GM23338 (cell line): ENCODE results near the gene SMAD3. TPM values are rescaled to one million over a fixed set of nuclear protein-coding genes. Genes with fewer than 3 reads are reported as not detected.

Experiments
- ATAC-seq: fragments of 200-7000 bp; cut with Tn5 transposase; 3 replicates; pipeline ENCODE4 v1.9.1; 2020
- DNase-seq: peaks from one replicate; pipeline ENCODE4 v3.0.0-alpha.2; 2015; ENCODE audit warnings: low spot score
- H2AFZ ChIP-seq: fragments of 200-600 bp; sonication (generic); 2 replicates; pipeline ENCODE4 v1.8.0; 2016; ENCODE audit warnings: antibody characterized with exemption, mild to moderate bottlenecking, moderate library complexity
- H3F3A ChIP-seq: fragments of 200-600 bp; sonication (generic); replicated peaks from 2 replicates; pipeline ENCODE4 v1.8.0; 2017; ENCODE audit warnings: antibody characterized with exemption, mixed run types, low read depth
- H3K27ac ChIP-seq: fragments of 200-600 bp; sonication (generic); 2 replicates; pipeline ENCODE4 v1.6.1; 2016; ENCODE audit warnings: low read depth
- H3K27me3 ChIP-seq: fragments of 200-600 bp; sonication (generic); 2 replicates; pipeline ENCODE4 v1.8.0; 2016; ENCODE audit warnings: mild to moderate bottlenecking, mixed run types, moderate library complexity; ENCODE audit not compliant: insufficient read depth
- H3K36me3 ChIP-seq: fragments of 200-600 bp; sonication (generic); 2 replicates; pipeline ENCODE4 v1.8.0; 2016; ENCODE audit warnings: mild to moderate bottlenecking; ENCODE audit not compliant: insufficient read depth
- H3K4me1 ChIP-seq: fragments of 200-600 bp; sonication (generic); 2 replicates; pipeline ENCODE4 v1.8.0; 2016; ENCODE audit warnings: mild to moderate bottlenecking, moderate library complexity; ENCODE audit not compliant: insufficient read depth
- H3K4me2 ChIP-seq: fragments of 200-600 bp; sonication (generic); 2 replicates; pipeline ENCODE4 v1.7.1; 2017; ENCODE audit warnings: mixed run types
- H3K4me3 ChIP-seq: fragments of 200-600 bp; sonication (generic); 2 replicates; pipeline ENCODE4 v1.6.1; 2016; ENCODE audit warnings: mixed run types
- H3K79me2 ChIP-seq: fragments of 200-600 bp; sonication (generic); replicated peaks from 2 replicates; pipeline ENCODE4 v1.8.0; 2017; ENCODE audit warnings: mild to moderate bottlenecking; ENCODE audit not compliant: insufficient read depth
- H3K9me2 ChIP-seq: fragments of 200-600 bp; sonication (generic); 2 replicates; pipeline ENCODE4 v1.8.0; 2017; ENCODE audit not compliant: insufficient read depth
- H4K20me1 ChIP-seq: fragments of 200-600 bp; sonication (generic); replicated peaks from 2 replicates; pipeline ENCODE4 v1.8.0; 2017; ENCODE audit warnings: mild to moderate bottlenecking; ENCODE audit not compliant: insufficient read depth
- H3K27ac Mint-ChIP-seq: 2 replicates; pipeline ENCODE4 v1.8.0; 2020; ENCODE audit warnings: inconsistent platforms, mild to moderate bottlenecking, moderate library complexity, mixed read lengths
- H3K27me3 Mint-ChIP-seq: 3 replicates; pipeline ENCODE4 v1.8.0; 2022; ENCODE audit warnings: low read depth, mild to moderate bottlenecking, moderate library complexity, mixed read lengths, inconsistent platforms; ENCODE audit not compliant: insufficient read depth, poor library complexity
- H3K36me3 Mint-ChIP-seq: 3 replicates; pipeline ENCODE4 v1.8.0; 2021; ENCODE audit warnings: low read depth, mild to moderate bottlenecking, inconsistent platforms, moderate library complexity, mixed read lengths
- H3K4me1 Mint-ChIP-seq: 3 replicates; pipeline ENCODE4 v1.8.0; 2020; ENCODE audit warnings: mild to moderate bottlenecking, inconsistent platforms, mixed read lengths
- H3K4me3 Mint-ChIP-seq: 3 replicates; pipeline ENCODE4 v1.8.0; 2021; ENCODE audit warnings: moderate library complexity, mild to moderate bottlenecking, inconsistent platforms, mixed read lengths
- H3K9me3 Mint-ChIP-seq: 3 replicates; pipeline ENCODE4 v1.8.0; 2020; ENCODE audit warnings: moderate library complexity, mild to moderate bottlenecking, inconsistent platforms, mixed read lengths
- CTCF ChIP-seq, 2 experiments: fragments of 200-600 bp in 1 of 2; sonication (generic) in 1 of 2; conservative IDR thresholded peaks; 2 replicates each; pipeline versions ENCODE4 v1.5.1 to v1.6.1; 2016 to 2017; ENCODE audit warnings: antibody characterized with exemption in 2 of 2, low read depth in 2 of 2, mild to moderate bottlenecking in 2 of 2, moderate library complexity in 1 of 2
- ETS1 ChIP-seq: IDR thresholded peaks from 2 replicates; pipeline ENCODE4 v1.6.1; 2016; ENCODE audit warnings: antibody characterized with exemption
- EZH2phosphoT487 ChIP-seq: fragments of 200-600 bp; sonication (generic); IDR thresholded peaks from one replicate; pipeline ENCODE4 v1.8.1; 2018; ENCODE audit warnings: antibody characterized with exemption; ENCODE audit not compliant: unreplicated experiment
- JUNB ChIP-seq: IDR thresholded peaks from one replicate; pipeline ENCODE4 v1.6.1; 2016; ENCODE audit warnings: antibody characterized with exemption; ENCODE audit not compliant: unreplicated experiment
- POLR2AphosphoS5 ChIP-seq: IDR thresholded peaks from 2 replicates; pipeline ENCODE4 v1.6.1; 2016; ENCODE audit warnings: antibody characterized with exemption, low read depth
- STAT1 ChIP-seq: IDR thresholded peaks from one replicate; pipeline ENCODE4 v1.6.1; 2016; ENCODE audit warnings: antibody characterized with exemption; ENCODE audit not compliant: unreplicated experiment
- ZNF114 ChIP-seq: fragments of 250-450 bp; sonication (Bioruptor Pico); IDR thresholded peaks from 2 replicates; pipeline ENCODE4 v1.5.0; 2020; ENCODE audit warnings: mild to moderate bottlenecking, moderate library complexity
- ZNF331 ChIP-seq: fragments of 250-450 bp; sonication (Bioruptor Pico); IDR thresholded peaks from 2 replicates; pipeline ENCODE4 v1.5.0; 2020; ENCODE audit warnings: low read depth, mild to moderate bottlenecking, moderate library complexity
- polyA plus RNA-seq: library from polyadenylated mRNA; unstranded; fragments of >200 nt; fragmentation: Nextera tagmentation; extraction: Ambion mirVana; gene quantifications from 2 replicates; pipeline ENCODE4 v1.2.1, GENCODE V29; 2016
- total RNA-seq: library from RNA; depleted of rRNA; stranded (reverse); fragments of >200 nt; shearing (Covaris generic); gene quantifications from 2 replicates; pipeline ENCODE4 v1.2.3, GENCODE V29; 2014
- TF ChIP-seq, protein P1 (sequence below): IDR thresholded peaks from one replicate; pipeline ENCODE4 v1.6.1; 2018; ENCODE audit warnings: antibody characterized with exemption; ENCODE audit not compliant: unreplicated experiment

SMAD3 gene
- total and polyA plus RNA-seq, 2 experiments from 2014 or later, result 4.9 to 11.6 TPM

GRCh38 chr15:67018026-67018425 lies 47.4 kb upstream of the SMAD3 start:
- H3K9me3 Mint-ChIP-seq, result no peaks in the 10 kb centered on the region; the same call in 1 of the 3 replicates
- no peaks in the 10 kb centered on the region for H3K36me3 Mint-ChIP-seq
- Histone ChIP-seq H3K9me2 (0 out of 2 replicates have a peak, but pooled peaks cover 4% of the 10 kb centered on the region), H2AFZ (no peak overlapping the region), H4K20me1 (no peaks in the 10 kb centered on the region), H3K4me2 (no peak overlapping the region), H3K79me2 (no peaks in the 10 kb centered on the region), H3F3A (no peaks in the 10 kb centered on the region), H3K4me1 (peaks cover 11% of the 10 kb centered on the region; the same call in 1 of the 2 replicates), H3K27ac (no peak overlapping the region), H3K36me3 (no peaks in the 10 kb centered on the region), H3K4me3 (no peak overlapping the region), H3K27me3 (no peaks in the 10 kb centered on the region)
- H3K27ac Mint-ChIP-seq, result no peak overlapping the region
- TF ChIP-seq ETS1 (no peak), CTCF (conservative IDR thresholded peaks at IDR 0.05; ENCODE audit: low read depth in 2 of 2) (no peak), JUNB (no peak)
- H3K4me3 Mint-ChIP-seq, result no peak overlapping the region
- no peak for ATAC-seq
- H3K27me3 Mint-ChIP-seq, result peaks cover 14% of the 10 kb centered on the region
- DNase-seq, result no peak
- peaks cover 23% of the 10 kb centered on the region for H3K4me1 Mint-ChIP-seq

DNA sequence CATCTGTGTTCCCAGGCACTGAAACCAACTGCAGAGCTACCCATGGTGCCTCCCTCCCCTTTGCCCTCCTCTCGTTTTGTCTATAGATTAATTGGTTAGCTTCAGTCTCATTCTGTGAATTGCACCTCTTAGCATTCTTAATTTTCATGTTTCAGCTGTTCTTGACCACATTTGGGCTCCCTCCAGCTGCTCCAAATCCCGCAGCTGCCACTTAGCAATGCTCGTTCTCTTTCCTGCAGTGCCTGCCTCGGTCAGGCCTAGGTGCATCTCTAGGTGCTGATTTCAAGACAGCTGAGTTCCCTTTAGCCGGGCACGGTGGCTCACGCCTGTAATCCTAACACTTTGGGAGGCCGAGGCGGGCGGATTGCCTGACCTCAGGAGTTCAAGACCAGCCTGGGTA lies 47.0 kb upstream of the SMAD3 start:
- no peak overlapping the region for H3K27ac ChIP-seq
- no peaks in the 10 kb centered on the region for H3K36me3 ChIP-seq
- no peaks in the 10 kb centered on the region for H3K79me2 ChIP-seq
- no peak overlapping the region for H3K4me2 ChIP-seq
- peaks cover 14% of the 10 kb centered on the region for H3K27me3 Mint-ChIP-seq
- no peak overlapping the region for H3K4me3 ChIP-seq
- H3K4me3 Mint-ChIP-seq, result no peak overlapping the region
- no peaks in the 10 kb centered on the region; the same call in 1 of the 3 replicates for H3K9me3 Mint-ChIP-seq
- no peak overlapping the region for H3K27ac Mint-ChIP-seq
- DNase-seq, result no peak
- no peak overlapping the region; the same call in 1 of the 2 replicates for H2AFZ ChIP-seq
- H3K4me1 ChIP-seq, result peaks cover 11% of the 10 kb centered on the region; the same call in 1 of the 2 replicates
- H4K20me1 ChIP-seq, result no peaks in the 10 kb centered on the region
- no peak for ATAC-seq
- H3F3A ChIP-seq, result no peaks in the 10 kb centered on the region
- TF ChIP-seq POLR2AphosphoS5, result no peak
- H3K36me3 Mint-ChIP-seq, result no peaks in the 10 kb centered on the region
- 0 out of 2 replicates have a peak, but pooled peaks cover 4% of the 10 kb centered on the region for H3K9me2 ChIP-seq
- peaks cover 21% of the 10 kb centered on the region for H3K4me1 Mint-ChIP-seq
- H3K27me3 ChIP-seq, result no peaks in the 10 kb centered on the region

DNA sequence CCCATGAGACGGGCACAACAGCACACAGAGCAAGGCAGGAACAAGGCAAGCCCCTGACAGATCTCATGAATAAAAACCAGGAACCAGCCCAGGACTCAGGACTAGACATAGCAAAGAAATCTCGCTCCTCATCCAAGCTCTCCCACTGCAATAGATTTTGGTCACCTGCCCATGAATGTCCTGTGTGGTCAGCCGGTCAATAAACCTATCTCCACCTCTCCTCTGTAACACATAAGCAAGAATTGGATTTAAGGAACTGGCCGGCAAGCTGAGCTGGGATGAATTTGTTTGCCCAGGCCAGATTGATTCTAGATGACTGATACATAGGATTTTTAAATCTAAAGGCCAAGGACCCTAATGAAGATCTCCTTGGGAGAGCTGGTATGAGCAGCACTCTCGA lies 46.3 kb upstream of the SMAD3 start:
- H3K9me2 ChIP-seq, result 0 out of 2 replicates have a peak, but pooled peaks cover 4% of the 10 kb centered on the region
- H3K36me3 ChIP-seq, result no peaks in the 10 kb centered on the region
- DNase-seq (no peak), ATAC-seq (no peak)
- no peak overlapping the region for H3K4me2 ChIP-seq
- Mint-ChIP-seq H3K9me3 (no peaks in the 10 kb centered on the region; the same call in 1 of the 3 replicates), H3K4me3 (no peak overlapping the region), H3K36me3 (no peaks in the 10 kb centered on the region), H3K4me1 (peaks cover 22% of the 10 kb centered on the region), H3K27me3 (peaks cover 12% of the 10 kb centered on the region), H3K27ac (no peak overlapping the region)
- H3K27me3 ChIP-seq, result no peaks in the 10 kb centered on the region
- H3K79me2 ChIP-seq, result no peaks in the 10 kb centered on the region
- H3F3A ChIP-seq, result no peaks in the 10 kb centered on the region
- no peaks in the 10 kb centered on the region for H4K20me1 ChIP-seq
- H2AFZ ChIP-seq, result no peak overlapping the region
- H3K4me1 ChIP-seq, result peaks cover 11% of the 10 kb centered on the region; the same call in 1 of the 2 replicates
- H3K4me3 ChIP-seq, result no peak overlapping the region
- no peak overlapping the region for H3K27ac ChIP-seq
- TF ChIP-seq JUNB (no peak), ZNF331 (CRISPR knock-in tag) (no peak), CTCF (conservative IDR thresholded peaks at IDR 0.05; ENCODE audit: low read depth in 2 of 2) (no peak), STAT1 (no peak), ZNF114 (no peak), EZH2phosphoT487 (no peak), ETS1 (no peak), POLR2AphosphoS5 (no peak)
- TF ChIP-seq, protein P1, sequence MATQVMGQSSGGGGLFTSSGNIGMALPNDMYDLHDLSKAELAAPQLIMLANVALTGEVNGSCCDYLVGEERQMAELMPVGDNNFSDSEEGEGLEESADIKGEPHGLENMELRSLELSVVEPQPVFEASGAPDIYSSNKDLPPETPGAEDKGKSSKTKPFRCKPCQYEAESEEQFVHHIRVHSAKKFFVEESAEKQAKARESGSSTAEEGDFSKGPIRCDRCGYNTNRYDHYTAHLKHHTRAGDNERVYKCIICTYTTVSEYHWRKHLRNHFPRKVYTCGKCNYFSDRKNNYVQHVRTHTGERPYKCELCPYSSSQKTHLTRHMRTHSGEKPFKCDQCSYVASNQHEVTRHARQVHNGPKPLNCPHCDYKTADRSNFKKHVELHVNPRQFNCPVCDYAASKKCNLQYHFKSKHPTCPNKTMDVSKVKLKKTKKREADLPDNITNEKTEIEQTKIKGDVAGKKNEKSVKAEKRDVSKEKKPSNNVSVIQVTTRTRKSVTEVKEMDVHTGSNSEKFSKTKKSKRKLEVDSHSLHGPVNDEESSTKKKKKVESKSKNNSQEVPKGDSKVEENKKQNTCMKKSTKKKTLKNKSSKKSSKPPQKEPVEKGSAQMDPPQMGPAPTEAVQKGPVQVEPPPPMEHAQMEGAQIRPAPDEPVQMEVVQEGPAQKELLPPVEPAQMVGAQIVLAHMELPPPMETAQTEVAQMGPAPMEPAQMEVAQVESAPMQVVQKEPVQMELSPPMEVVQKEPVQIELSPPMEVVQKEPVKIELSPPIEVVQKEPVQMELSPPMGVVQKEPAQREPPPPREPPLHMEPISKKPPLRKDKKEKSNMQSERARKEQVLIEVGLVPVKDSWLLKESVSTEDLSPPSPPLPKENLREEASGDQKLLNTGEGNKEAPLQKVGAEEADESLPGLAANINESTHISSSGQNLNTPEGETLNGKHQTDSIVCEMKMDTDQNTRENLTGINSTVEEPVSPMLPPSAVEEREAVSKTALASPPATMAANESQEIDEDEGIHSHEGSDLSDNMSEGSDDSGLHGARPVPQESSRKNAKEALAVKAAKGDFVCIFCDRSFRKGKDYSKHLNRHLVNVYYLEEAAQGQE, result no peak
